Activated CD8-positive, alpha-beta T cell treated with anti-CD3 and anti-CD28 coated beads for 36 hours (primary cell): ENCODE results near the gene GRAMD1B. TPM values are rescaled to one million over a fixed set of nuclear protein-coding genes. Genes with fewer than 3 reads are reported as not detected.
"Not testable (repeated sequence)": the region's sequence is repeated elsewhere in the genome, so short reads cannot be mapped to it uniquely, and the experiment has no call there.

Experiments
- ATAC-seq: fragments of 200-7000 bp; cut with Tn5 transposase; one replicate; pipeline ENCODE4 v1.10.0; 2021; ENCODE audit warnings: mild to moderate bottlenecking, moderate library complexity
- CTCF ChIA-PET: fragments of 350-600 bp; sonication (Branson Sonifier 250); formaldehyde crosslinking; loops from one replicate; lab custom pipeline; 2021; ENCODE audit warnings: antibody characterized with exemption; lab: Charles Lee
- POLR2A ChIA-PET: fragments of 350-600 bp; sonication (Branson Sonifier 250); formaldehyde crosslinking; loops from one replicate; lab custom pipeline; 2021; ENCODE audit warnings: antibody characterized with exemption; lab: Charles Lee
- DNase-seq: peaks from one replicate; pipeline ENCODE4 v3.0.0-alpha.2; 2020
- H3K27ac Mint-ChIP-seq: one replicate; pipeline ENCODE4 v1.8.0; 2021; ENCODE audit warnings: mild to moderate bottlenecking, mixed read lengths
- H3K27me3 Mint-ChIP-seq: one replicate; pipeline ENCODE4 v1.8.0; 2021; ENCODE audit warnings: mixed read lengths
- H3K36me3 Mint-ChIP-seq: one replicate; pipeline ENCODE4 v1.8.0; 2021; ENCODE audit warnings: low read depth, mixed read lengths
- H3K4me1 Mint-ChIP-seq: one replicate; pipeline ENCODE4 v1.8.0; 2021; ENCODE audit warnings: low read depth, mixed read lengths
- H3K4me3 Mint-ChIP-seq: one replicate; pipeline ENCODE4 v1.8.0; 2021; ENCODE audit warnings: mild to moderate bottlenecking, moderate library complexity, mixed read lengths
- H3K9me3 Mint-ChIP-seq: one replicate; pipeline ENCODE4 v1.8.0; 2021; ENCODE audit warnings: mixed read lengths
- intact Hi-C: fragments of 100-400 bp; cut with micrococcal nuclease; formaldehyde crosslinking; loops from one replicate; pipeline ENCODE4 v1.10.0; 2022
- total RNA-seq, 2 experiments: library from RNA; stranded (reverse); gene quantifications; one replicate each; pipeline ENCODE4 v1.2.3, GENCODE V29; 2021
- TF ChIP-seq, protein P1 (sequence below): fragments of 200-600 bp; IDR thresholded peaks from one replicate; pipeline ENCODE4 v1.8.0; 2022; ENCODE audit warnings: antibody characterized with exemption, mild to moderate bottlenecking

Gene GRAMD1B
- total RNA-seq, 2 experiments from 2014 or later: 15.4 to 16.2 TPM

DNA sequence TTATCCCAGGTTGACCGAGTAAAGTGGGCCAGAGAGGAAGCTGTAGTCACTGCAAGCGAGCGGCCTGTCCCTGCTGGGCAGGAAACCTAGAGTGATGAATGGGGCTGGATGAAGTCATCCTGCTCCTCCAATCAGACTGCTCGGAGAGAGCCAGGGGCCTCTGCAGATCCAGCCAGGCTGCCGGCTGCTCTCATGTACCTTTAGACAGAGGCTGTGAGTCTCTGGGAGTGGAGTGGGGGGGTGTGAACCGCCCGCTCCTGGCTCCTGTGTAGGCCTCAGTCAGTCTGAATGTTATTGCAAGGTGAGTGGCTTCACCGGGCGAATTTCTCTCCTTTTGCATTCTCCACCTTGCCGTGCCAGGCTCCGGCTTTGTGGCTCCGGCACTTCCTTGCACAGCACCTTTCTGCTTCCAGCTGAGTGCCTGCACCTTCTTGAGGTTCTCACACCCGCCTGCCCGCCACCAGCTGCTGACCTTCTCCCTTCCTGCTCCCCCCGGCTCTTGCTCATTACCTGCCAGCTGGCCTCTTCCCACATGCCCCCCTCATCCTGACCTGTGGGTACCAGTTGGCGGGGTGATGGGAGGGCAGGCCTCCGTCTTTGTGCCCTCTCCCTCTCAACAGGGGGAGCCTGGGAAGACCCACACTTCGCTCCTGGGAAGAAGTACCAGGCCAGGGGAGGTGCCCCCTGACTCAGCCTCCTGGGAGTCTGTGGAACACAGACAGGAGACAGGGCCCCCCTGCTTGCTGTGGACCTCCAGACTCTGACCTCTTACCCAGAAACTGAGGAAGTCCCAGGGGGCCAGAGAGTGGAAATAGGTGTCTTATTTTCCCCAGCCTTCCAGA is 79.9 kb downstream of the GRAMD1B start:
- CTCF ChIA-PET: interaction anchor here (0.6 to 3.3 kb wide), 9 partner anchors 11 to 122 kb away, joined by 3 to 21 read pairs (median 6); no protein-coding TSS in a partner anchor
- TF ChIP-seq, protein P1, sequence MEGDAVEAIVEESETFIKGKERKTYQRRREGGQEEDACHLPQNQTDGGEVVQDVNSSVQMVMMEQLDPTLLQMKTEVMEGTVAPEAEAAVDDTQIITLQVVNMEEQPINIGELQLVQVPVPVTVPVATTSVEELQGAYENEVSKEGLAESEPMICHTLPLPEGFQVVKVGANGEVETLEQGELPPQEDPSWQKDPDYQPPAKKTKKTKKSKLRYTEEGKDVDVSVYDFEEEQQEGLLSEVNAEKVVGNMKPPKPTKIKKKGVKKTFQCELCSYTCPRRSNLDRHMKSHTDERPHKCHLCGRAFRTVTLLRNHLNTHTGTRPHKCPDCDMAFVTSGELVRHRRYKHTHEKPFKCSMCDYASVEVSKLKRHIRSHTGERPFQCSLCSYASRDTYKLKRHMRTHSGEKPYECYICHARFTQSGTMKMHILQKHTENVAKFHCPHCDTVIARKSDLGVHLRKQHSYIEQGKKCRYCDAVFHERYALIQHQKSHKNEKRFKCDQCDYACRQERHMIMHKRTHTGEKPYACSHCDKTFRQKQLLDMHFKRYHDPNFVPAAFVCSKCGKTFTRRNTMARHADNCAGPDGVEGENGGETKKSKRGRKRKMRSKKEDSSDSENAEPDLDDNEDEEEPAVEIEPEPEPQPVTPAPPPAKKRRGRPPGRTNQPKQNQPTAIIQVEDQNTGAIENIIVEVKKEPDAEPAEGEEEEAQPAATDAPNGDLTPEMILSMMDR: no peak
- POLR2A ChIA-PET: no interaction called here
- Mint-ChIP-seq H3K27me3 (no peaks in the 10 kb centered on the region), H3K4me3 (no peak overlapping the region), H3K36me3 (no peaks in the 10 kb centered on the region), H3K27ac (no peak overlapping the region), H3K4me1 (peaks cover 8% of the 10 kb centered on the region), H3K9me3 (no peaks in the 10 kb centered on the region)
- intact Hi-C loops: no loop called here
- ATAC-seq (no peak), DNase-seq (no peak)

- H3K27me3 Mint-ChIP-seq: no peaks in the 10 kb centered on the region
- intact Hi-C loops: no loop called here
- no peaks in the 10 kb centered on the region for H3K9me3 Mint-ChIP-seq
These were observed 80.5 kb downstream of the GRAMD1B start for GRCh38 chr11:123510579-123510905.

DNA sequence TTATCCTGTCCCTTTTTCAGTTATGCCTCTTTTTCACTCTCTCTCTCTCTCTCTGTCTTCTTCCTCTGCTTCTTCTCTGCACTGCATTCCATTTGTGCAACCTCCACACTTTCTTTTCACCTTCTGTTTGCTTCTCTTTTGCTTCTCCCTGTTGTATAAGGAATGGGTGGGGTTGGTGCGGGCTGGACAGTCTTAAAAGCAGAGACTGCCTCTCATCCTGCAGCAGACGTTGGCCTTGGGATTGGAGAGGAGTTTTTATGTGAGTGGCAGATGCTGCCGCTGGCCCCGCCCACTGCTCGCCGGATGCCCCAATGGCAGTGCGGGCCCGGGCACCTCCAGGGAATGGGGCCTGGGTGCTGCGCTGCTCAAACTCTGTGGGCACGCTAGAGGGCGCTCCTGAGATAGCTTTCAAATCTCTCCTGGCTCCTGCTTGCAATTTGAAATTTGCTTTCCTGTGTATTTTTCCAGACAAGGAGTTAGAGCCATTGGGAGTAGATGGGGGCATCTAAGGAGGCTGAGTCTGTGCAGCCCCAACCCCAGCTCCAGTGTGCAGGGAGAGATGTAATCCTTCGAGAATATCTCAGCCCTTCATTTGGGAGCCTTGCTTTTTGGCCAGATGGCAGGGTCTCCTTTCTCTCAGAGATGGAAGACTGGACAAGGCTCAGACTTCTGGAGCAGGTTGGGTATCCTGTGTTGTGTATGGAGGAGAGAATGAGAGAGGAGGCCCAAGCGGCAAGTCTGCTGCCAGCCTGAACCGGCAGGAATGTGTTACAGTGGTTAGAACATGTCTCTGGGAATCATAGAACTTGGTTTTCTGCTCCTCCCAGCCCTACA is 81.2 kb downstream of the GRAMD1B start:
- H3K27me3 Mint-ChIP-seq: no peaks in the 10 kb centered on the region
- ATAC-seq: peak; percentile 100
- ChIA-PET POLR2A (interaction anchor here (0.6 kb wide), 1 partner anchor 9 kb away, joined by 3 read pairs; no protein-coding TSS in a partner anchor), CTCF (interaction anchor here (0.6 to 3.3 kb wide), 17 partner anchors 9 to 214 kb away, joined by 3 to 21 read pairs (median 3); no protein-coding TSS in a partner anchor)
- H3K4me1 Mint-ChIP-seq: peaks cover 8% of the 10 kb centered on the region
- peak; percentile 86 for DNase-seq
- H3K9me3 Mint-ChIP-seq: no peaks in the 10 kb centered on the region
- no peak overlapping the region for H3K4me3 Mint-ChIP-seq
- no peaks in the 10 kb centered on the region for H3K36me3 Mint-ChIP-seq
- intact Hi-C loops: no loop called here
- H3K27ac Mint-ChIP-seq: no peak overlapping the region
- TF ChIP-seq, protein P1: peak; percentile 98

More at GRCh38 chr11:123510579-123510905, 80.5 kb downstream of the GRAMD1B start:
- Mint-ChIP-seq H3K36me3 (no peaks in the 10 kb centered on the region), H3K4me1 (peaks cover 8% of the 10 kb centered on the region), H3K27ac (no peak overlapping the region), H3K4me3 (no peak overlapping the region)
- POLR2A ChIA-PET: no interaction called here
- TF ChIP-seq, protein P1: no peak
- ATAC-seq: no peak
- CTCF ChIA-PET: interaction anchor here (0.6 to 3.3 kb wide), 10 partner anchors 10 to 122 kb away, joined by 3 to 21 read pairs (median 4); no protein-coding TSS in a partner anchor
- DNase-seq: no peak

GRCh38 chr11:123513309-123513708 is 83.2 kb downstream of the GRAMD1B start:
- H3K4me3 Mint-ChIP-seq, POLR2A ChIA-PET, ATAC-seq, H3K9me3 Mint-ChIP-seq, H3K36me3 Mint-ChIP-seq, H3K27ac Mint-ChIP-seq, H3K27me3 Mint-ChIP-seq, DNase-seq, intact Hi-C loops: not testable (repeated sequence)
- CTCF ChIA-PET: interaction anchor here (0.9 to 3.3 kb wide), 3 partner anchors 35 to 64 kb away, joined by 3 to 21 read pairs (median 9); no protein-coding TSS in a partner anchor
- peaks cover 15% of the 10 kb centered on the region for H3K4me1 Mint-ChIP-seq

DNA sequence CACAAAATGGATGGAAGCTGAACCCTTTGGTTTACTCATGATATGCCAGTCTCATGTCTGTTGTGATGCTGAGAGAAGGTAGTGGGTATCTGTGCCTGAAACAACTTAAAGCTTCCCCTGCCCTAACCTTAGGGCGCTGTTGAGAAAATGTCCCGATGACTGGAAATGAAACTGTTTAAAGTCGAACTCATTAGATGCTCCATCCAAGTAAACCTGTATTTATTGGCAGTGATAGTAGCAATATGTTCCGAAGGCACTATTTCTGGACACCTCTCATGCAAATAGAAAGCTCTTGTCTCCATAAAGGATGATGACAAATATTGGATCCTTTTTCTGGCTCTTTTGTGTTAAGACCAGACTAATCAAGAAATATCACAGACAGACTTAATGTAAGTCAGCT is 86.2 kb downstream of the GRAMD1B start:
- no peak overlapping the region for H3K4me3 Mint-ChIP-seq
- no peaks in the 10 kb centered on the region for H3K36me3 Mint-ChIP-seq
- intact Hi-C loops: no loop called here
- peaks cover 11% of the 10 kb centered on the region for H3K4me1 Mint-ChIP-seq
- ChIA-PET CTCF (interaction anchor here (0.9 to 1.7 kb wide), 3 partner anchors 38 to 255 kb away, joined by 3 to 5 read pairs (median 3); no protein-coding TSS in a partner anchor), POLR2A (interaction anchor here (0.7 kb wide), 1 partner anchor 345 kb away, joined by 3 read pairs; no protein-coding TSS in a partner anchor)
- ATAC-seq: no peak
- H3K9me3 Mint-ChIP-seq: peaks cover 2% of the 10 kb centered on the region
- no peaks in the 10 kb centered on the region for H3K27me3 Mint-ChIP-seq
- no peak overlapping the region for H3K27ac Mint-ChIP-seq
- TF ChIP-seq, protein P1: no peak
- DNase-seq: no peak
